GM23248 (cell line): ENCODE data around the gene SBNO2. TPM values are rescaled to one million over a fixed set of nuclear protein-coding genes. Genes with fewer than 3 reads are reported as not detected.

ENCODE experiments used
- DNase-seq: peaks from one replicate; pipeline ENCODE4 v3.0.0-alpha.2; 2015
- H2AFZ ChIP-seq: fragments of 200-600 bp; sonication (generic); 2 replicates; pipeline ENCODE4 v1.6.1; 2016; ENCODE audit warnings: antibody characterized with exemption
- H3F3A ChIP-seq: fragments of 200-600 bp; sonication (generic); 2 replicates; pipeline ENCODE4 v1.6.1; 2016; ENCODE audit warnings: mild to moderate bottlenecking, antibody characterized with exemption, mixed run types; ENCODE audit not compliant: insufficient read depth
- H3K27ac ChIP-seq: fragments of 200-600 bp; sonication (generic); 2 replicates; pipeline ENCODE4 v1.5.1; 2016; ENCODE audit warnings: mild to moderate bottlenecking
- H3K27me3 ChIP-seq: fragments of 200-600 bp; sonication (generic); replicated peaks from 2 replicates; pipeline ENCODE4 v1.6.1; 2016; ENCODE audit warnings: mild to moderate bottlenecking; ENCODE audit not compliant: insufficient read depth
- H3K36me3 ChIP-seq: fragments of 200-600 bp; sonication (generic); 2 replicates; pipeline ENCODE4 v1.6.1; 2016; ENCODE audit warnings: low read depth, mild to moderate bottlenecking
- H3K4me1 ChIP-seq: fragments of 200-600 bp; sonication (generic); 2 replicates; pipeline ENCODE4 v1.6.1; 2016; ENCODE audit warnings: mild to moderate bottlenecking; ENCODE audit not compliant: insufficient read depth
- H3K4me2 ChIP-seq: fragments of 200-600 bp; sonication (generic); one replicate; pipeline ENCODE4 v1.6.1; 2016; ENCODE audit warnings: mild to moderate bottlenecking; ENCODE audit not compliant: unreplicated experiment
- H3K4me3 ChIP-seq: fragments of 200-600 bp; sonication (generic); 2 replicates; pipeline ENCODE4 v1.5.1; 2016; ENCODE audit warnings: mild to moderate bottlenecking
- H3K79me2 ChIP-seq: fragments of 200-600 bp; sonication (generic); 2 replicates; pipeline ENCODE4 v1.6.1; 2016; ENCODE audit warnings: mild to moderate bottlenecking; ENCODE audit not compliant: insufficient read depth
- H3K9ac ChIP-seq: fragments of 200-600 bp; sonication (generic); 2 replicates; pipeline ENCODE4 v1.6.1; 2016; ENCODE audit warnings: mild to moderate bottlenecking
- H3K9me2 ChIP-seq: fragments of 200-600 bp; sonication (generic); 2 replicates; pipeline ENCODE4 v1.6.1; 2016; ENCODE audit warnings: mixed run types, mild to moderate bottlenecking, moderate library complexity; ENCODE audit not compliant: insufficient read depth
- H3K9me3 ChIP-seq: fragments of 200-600 bp; sonication (generic); one replicate; pipeline ENCODE4 v1.6.1; 2017; ENCODE audit warnings: low read depth
- H4K20me1 ChIP-seq: fragments of 200-600 bp; sonication (generic); 2 replicates; pipeline ENCODE4 v1.6.0; 2016; ENCODE audit not compliant: insufficient read depth
- EZH2 ChIP-seq: fragments of 200-600 bp; sonication (generic); IDR thresholded peaks from 2 replicates; pipeline ENCODE4 v1.6.1; 2018; ENCODE audit warnings: antibody characterized with exemption, mild to moderate bottlenecking; ENCODE audit not compliant: insufficient read depth, poor library complexity, severe bottlenecking
- EZH2phosphoT487 ChIP-seq: fragments of 200-600 bp; sonication (generic); IDR thresholded peaks from 2 replicates; pipeline ENCODE4 v1.6.1; 2018; ENCODE audit warnings: antibody characterized with exemption, moderate library complexity, mild to moderate bottlenecking, low read depth; ENCODE audit not compliant: insufficient read depth
- WGBS, 2 experiments: methylation state at CpG; one replicate each; pipeline ENCODE4 v1.1.6; 2015 to 2017; ENCODE audit warnings: low lambda C conversion rate in 2 of 2, low coverage in 1 of 2; ENCODE audit errors: missing lambda C conversion rate in 2 of 2; 5-methylcytosine and 5-hydroxymethylcytosine counted together
- in situ Hi-C: fragments of 300-500 bp; cut with MboI; formaldehyde crosslinking; loops from 2 replicates; pipeline ENCODE4 v1.15.0; 2020
- polyA plus RNA-seq: library from polyadenylated mRNA; unstranded; fragments of >200 nt; fragmentation: Nextera tagmentation; extraction: Ambion mirVana; gene quantifications from 2 replicates; pipeline ENCODE4 v1.2.1, GENCODE V29; 2016
- total RNA-seq: library from RNA; depleted of rRNA; stranded (reverse); fragments of >200 nt; shearing (Covaris generic); gene quantifications from 2 replicates; pipeline ENCODE4 v1.2.3, GENCODE V29; 2014

Gene SBNO2
- total and polyA plus RNA-seq, 2 experiments from 2014 or later: 7.5 to 70.4 TPM

- no peaks in the 10 kb centered on the region for H3K4me1 ChIP-seq
- no peak for DNase-seq
- no peaks in the 10 kb centered on the region for H4K20me1 ChIP-seq
- no peaks in the 10 kb centered on the region for H3K9me3 ChIP-seq
- 93 to 98% methylated on average over 15 of the region's 15 CpGs for WGBS, 2 experiments
- no peak overlapping the region for H3K4me3 ChIP-seq
- no peaks in the 10 kb centered on the region for H3K27me3 ChIP-seq
- H3K9ac ChIP-seq: no peak overlapping the region
- TF ChIP-seq EZH2: no peak
- no peak for TF ChIP-seq EZH2phosphoT487
- no peak overlapping the region for H2AFZ ChIP-seq
- no peaks in the 10 kb centered on the region for H3K36me3 ChIP-seq
- H3K27ac ChIP-seq: no peak overlapping the region
- H3F3A ChIP-seq: no peaks in the 10 kb centered on the region
- peaks cover 37% of the 10 kb centered on the region for H3K79me2 ChIP-seq
- no peaks in the 10 kb centered on the region for H3K9me2 ChIP-seq
- no peak overlapping the region for H3K4me2 ChIP-seq
- in situ Hi-C loops: no loop called here
Observed at GRCh38 chr19:1139126-1139525, 34.9 kb downstream of the SBNO2 start.

DNA sequence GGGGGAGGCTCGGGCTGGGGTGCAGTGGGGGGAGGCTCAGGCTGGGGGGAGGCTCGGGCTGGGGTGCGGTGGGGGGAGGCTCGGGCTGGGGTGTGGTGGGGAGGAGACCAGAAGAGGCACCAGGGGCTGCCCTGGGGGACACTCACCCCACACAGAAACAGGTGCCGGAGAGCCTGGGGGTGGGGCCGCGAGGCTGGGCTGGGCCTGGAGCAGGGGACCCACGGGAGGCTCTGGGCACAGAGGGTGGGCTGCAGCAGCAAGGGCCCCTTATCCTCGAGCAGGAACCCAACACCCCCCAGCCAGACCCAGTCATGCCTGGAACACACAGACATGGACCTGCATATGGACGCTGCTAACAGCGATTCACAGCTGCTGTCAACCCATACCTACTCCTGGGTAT is 35.9 kb downstream of the SBNO2 start:
- no peak overlapping the region for H3K27ac ChIP-seq
- no peaks in the 10 kb centered on the region for H3K36me3 ChIP-seq
- H3F3A ChIP-seq: no peaks in the 10 kb centered on the region
- DNase-seq: no peak
- no peak overlapping the region for H3K4me3 ChIP-seq
- no peaks in the 10 kb centered on the region for H3K27me3 ChIP-seq
- WGBS, 2 experiments: 83% methylated on average over 3 to 10 of the region's 11 CpGs
- no peak overlapping the region for H3K4me2 ChIP-seq
- no peaks in the 10 kb centered on the region for H3K4me1 ChIP-seq
- H2AFZ ChIP-seq: no peak overlapping the region
- no peak overlapping the region for H3K9ac ChIP-seq
- no peaks in the 10 kb centered on the region for H3K9me3 ChIP-seq
- no peaks in the 10 kb centered on the region for H4K20me1 ChIP-seq
- no peaks in the 10 kb centered on the region for H3K9me2 ChIP-seq
- in situ Hi-C loops: no loop called here
- TF ChIP-seq EZH2phosphoT487 (no peak), EZH2 (no peak)
- H3K79me2 ChIP-seq: peaks cover 47% of the 10 kb centered on the region

- TF ChIP-seq EZH2 (no peak), EZH2phosphoT487 (no peak)
- Histone ChIP-seq H4K20me1 (no peaks in the 10 kb centered on the region), H3K9me2 (no peaks in the 10 kb centered on the region), H3K4me1 (0 out of 2 replicates have a peak, but pooled peaks cover 6% of the 10 kb centered on the region), H3K79me2 (peaks cover 47% of the 10 kb centered on the region), H3K27ac (no peak overlapping the region), H3K4me3 (no peak overlapping the region), H2AFZ (no peak overlapping the region), H3K4me2 (no peak overlapping the region), H3K9me3 (no peaks in the 10 kb centered on the region), H3F3A (no peaks in the 10 kb centered on the region), H3K27me3 (no peaks in the 10 kb centered on the region), H3K9ac (no peak overlapping the region), H3K36me3 (no peaks in the 10 kb centered on the region)
- WGBS, 2 experiments: 87 to 90% methylated on average over 14 to 25 of the region's 25 CpGs
- in situ Hi-C loops: no loop called here
- no peak for DNase-seq
Observed at GRCh38 chr19:1136621-1137317, 37.3 kb downstream of the SBNO2 start.

- Histone ChIP-seq H3K9ac (no peak overlapping the region), H3K36me3 (no peaks in the 10 kb centered on the region), H3K27ac (no peak overlapping the region), H3K4me1 (0 out of 2 replicates have a peak, but pooled peaks cover 6% of the 10 kb centered on the region), H3F3A (no peaks in the 10 kb centered on the region), H3K4me3 (no peak overlapping the region), H3K27me3 (no peaks in the 10 kb centered on the region), H2AFZ (no peak overlapping the region), H3K9me2 (no peaks in the 10 kb centered on the region), H4K20me1 (no peaks in the 10 kb centered on the region), H3K79me2 (peaks cover 52% of the 10 kb centered on the region), H3K4me2 (no peak overlapping the region), H3K9me3 (no peaks in the 10 kb centered on the region)
- WGBS, 2 experiments: 70 to 86% methylated on average over 6 to 10 of the region's 12 CpGs
- DNase-seq: no peak
- no peak for TF ChIP-seq EZH2
- no peak for TF ChIP-seq EZH2phosphoT487
- in situ Hi-C loops: no loop called here
Observed at GRCh38 chr19:1136201-1136600, 37.9 kb downstream of the SBNO2 start.
